Suprapubic skin (tissue), 4 donors: ENCODE measurements around the gene UBC.
A peak's percentile ranks its signal among the peaks of the same experiment; 100 is the strongest.

Experiments
- EP300 ChIP-seq: sonication (generic); formaldehyde crosslinking; IDR thresholded peaks from one replicate; pipeline ENCODE4 v1.6.1; 2017; ENCODE audit warnings: antibody characterized with exemption
- POLR2AphosphoS5 ChIP-seq, 3 donors: sonication (generic); formaldehyde crosslinking; IDR thresholded peaks; one replicate each; pipeline ENCODE4 v1.6.1; 2017; ENCODE audit warnings: antibody characterized with exemption in 3 of 3
- TF ChIP-seq, protein P1 (sequence below), 2 donors: fragments of 200-600 bp in 1 of 2; fragments of 450-650 bp in 1 of 2; sonication (generic) in 1 of 2; IDR thresholded peaks; one replicate each; pipeline ENCODE4 v1.5.1; 2016 to 2019; ENCODE audit warnings: antibody characterized with exemption in 2 of 2, mild to moderate bottlenecking in 1 of 2, moderate library complexity in 1 of 2

DNA sequence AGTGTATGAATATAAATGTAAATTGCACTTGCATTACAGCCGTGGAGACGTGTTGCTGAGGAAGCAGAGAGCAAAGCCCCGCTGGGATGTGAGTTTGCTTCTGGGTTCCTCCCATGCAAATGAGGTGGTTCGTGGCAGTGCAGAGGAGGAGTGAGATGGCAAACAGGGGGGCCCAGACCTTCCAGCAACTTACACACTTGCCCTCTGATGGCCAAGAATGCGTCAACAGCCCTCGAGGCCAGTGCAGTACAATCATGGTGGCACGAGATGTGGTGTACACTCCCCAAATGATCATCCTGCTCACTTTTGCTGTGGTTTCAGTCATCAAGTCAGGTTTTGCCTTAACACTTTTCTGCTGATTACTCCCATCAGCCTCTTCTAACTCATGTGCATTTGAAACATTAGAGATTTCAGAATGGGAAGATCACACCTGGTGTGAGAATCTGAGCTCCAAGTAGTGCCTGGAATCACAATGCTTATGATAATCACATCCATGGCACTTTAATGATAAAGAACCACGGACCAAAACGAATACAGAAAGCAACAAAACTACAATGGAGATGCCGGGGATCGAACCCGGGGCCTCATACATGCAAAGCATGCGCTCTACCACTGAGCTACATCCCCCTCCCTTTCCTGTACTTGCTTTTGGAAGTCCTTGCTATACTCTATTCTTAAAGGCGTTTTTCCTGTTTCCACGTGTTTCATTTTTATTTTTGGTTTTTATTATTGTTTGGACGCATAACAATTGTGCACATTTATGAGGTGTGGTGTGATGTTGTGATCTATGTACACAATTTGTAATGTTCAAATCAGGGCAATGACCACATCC lies 7.0 kb upstream of the UBC start:
- TF ChIP-seq, protein P1, sequence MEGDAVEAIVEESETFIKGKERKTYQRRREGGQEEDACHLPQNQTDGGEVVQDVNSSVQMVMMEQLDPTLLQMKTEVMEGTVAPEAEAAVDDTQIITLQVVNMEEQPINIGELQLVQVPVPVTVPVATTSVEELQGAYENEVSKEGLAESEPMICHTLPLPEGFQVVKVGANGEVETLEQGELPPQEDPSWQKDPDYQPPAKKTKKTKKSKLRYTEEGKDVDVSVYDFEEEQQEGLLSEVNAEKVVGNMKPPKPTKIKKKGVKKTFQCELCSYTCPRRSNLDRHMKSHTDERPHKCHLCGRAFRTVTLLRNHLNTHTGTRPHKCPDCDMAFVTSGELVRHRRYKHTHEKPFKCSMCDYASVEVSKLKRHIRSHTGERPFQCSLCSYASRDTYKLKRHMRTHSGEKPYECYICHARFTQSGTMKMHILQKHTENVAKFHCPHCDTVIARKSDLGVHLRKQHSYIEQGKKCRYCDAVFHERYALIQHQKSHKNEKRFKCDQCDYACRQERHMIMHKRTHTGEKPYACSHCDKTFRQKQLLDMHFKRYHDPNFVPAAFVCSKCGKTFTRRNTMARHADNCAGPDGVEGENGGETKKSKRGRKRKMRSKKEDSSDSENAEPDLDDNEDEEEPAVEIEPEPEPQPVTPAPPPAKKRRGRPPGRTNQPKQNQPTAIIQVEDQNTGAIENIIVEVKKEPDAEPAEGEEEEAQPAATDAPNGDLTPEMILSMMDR (IDR thresholded peaks at IDR 0.05) = no peak
- peak in 2 of 3 donors; percentile 28 to 36 for TF ChIP-seq POLR2AphosphoS5 (IDR thresholded peaks at IDR 0.05)
- no peak for TF ChIP-seq EP300
